ENCODE data around the gene KRTAP9-8. TPM values are rescaled to one million over a fixed set of nuclear protein-coding genes. Genes with fewer than 3 reads are reported as not detected.
"Not testable (repeated sequence)": the region's sequence is repeated elsewhere in the genome, so short reads cannot be mapped to it uniquely, and the experiment has no call there.

Gene KRTAP9-8, protein sequence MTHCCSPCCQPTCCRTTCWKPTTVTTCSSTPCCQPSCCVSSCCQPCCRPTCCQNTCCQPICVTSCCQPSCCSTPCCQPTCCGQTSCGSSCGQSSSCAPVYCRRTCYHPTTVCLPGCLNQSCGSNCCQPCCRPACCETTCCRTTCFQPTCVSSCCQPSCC
- not detected for total RNA-seq

DNA sequence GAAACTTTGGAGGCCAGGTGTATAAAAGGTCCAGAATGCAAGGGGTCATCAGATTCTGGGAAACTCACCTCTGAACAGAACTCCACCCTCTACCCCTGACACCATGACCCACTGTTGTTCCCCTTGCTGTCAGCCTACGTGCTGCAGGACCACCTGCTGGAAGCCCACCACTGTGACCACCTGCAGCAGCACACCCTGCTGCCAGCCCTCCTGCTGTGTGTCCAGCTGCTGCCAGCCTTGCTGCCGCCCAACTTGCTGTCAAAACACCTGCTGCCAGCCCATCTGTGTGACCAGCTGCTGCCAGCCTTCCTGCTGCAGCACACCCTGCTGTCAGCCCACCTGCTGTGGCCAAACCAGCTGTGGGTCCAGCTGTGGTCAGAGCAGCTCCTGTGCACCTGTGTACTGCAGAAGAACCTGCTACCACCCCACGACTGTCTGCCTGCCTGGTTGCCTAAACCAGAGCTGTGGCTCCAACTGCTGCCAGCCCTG is at the start of gene KRTAP9-8:
TSS of gene KRTAP9-8 (plus strand) at position 51 of the 489 bp plus-strand sequence. CDS start at position 104, 53 bp downstream.
- ATAC-seq; DNase-seq (ENCODE audit: low spot score): not testable (repeated sequence)

DNA sequence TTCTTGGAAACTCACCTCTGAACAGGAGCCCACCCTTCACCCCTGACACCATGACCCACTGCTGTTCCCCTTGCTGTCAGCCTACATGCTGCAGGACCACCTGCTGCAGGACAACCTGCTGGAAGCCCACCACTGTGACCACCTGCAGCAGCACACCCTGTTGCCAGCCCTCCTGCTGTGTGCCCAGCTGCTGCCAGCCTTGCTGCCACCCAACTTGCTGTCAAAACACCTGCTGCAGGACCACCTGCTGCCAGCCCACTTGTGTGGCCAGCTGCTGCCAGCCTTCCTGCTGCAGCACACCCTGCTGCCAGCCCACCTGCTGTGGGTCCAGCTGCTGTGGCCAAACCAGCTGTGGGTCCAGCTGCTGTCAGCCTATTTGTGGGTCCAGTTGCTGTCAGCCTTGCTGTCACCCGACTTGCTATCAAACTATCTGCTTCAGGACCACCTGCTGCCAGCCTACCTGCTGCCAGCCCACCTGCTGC is 47.9 kb upstream of the KRTAP9-8 start, which contains the start of gene KRTAP9-1:
TSS of gene KRTAP9-1 (plus strand) at position 51 of the 482 bp plus-strand sequence. CDS start at position 51, 0 bp downstream.
- not testable (repeated sequence) for ATAC-seq; DNase-seq (ENCODE audit: low spot score)

DNA sequence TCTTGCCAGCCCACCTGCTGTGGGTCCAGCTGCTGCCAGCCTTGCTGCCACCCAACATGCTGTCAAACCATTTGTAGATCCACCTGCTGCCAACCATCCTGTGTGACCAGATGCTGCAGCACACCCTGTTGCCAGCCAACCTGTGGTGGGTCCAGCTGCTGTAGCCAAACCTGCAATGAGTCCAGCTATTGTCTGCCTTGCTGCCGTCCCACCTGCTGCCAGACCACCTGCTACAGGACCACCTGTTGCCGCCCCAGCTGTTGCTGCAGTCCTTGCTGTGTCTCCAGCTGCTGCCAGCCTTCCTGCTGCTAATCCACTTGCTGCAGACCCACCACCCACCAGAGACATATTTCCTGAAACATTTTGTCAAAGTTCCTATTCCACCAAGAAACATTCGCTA is 47.5 kb upstream of the KRTAP9-8 start:
- ATAC-seq (no peak), DNase-seq (ENCODE audit: low spot score) (no peak)

DNA sequence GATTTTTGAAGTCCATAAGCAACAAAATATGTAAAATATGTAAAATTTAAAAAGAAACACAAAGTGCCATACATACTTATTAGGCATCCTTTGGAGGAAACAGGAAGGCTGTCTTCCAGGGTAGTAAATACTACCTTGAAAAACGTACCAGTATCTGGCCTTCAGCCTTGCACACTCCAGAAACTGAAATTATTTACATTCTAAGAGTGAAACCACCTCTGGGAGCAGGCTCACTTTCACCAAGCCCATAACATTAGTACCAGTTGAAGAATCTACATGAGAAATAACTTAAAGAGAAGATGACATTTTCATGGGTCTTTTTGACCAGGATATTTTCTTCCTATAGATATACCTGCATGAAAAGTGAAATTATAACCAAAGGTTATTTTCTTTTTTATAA is 41.7 kb upstream of the KRTAP9-8 start:
- no peak for DNase-seq (ENCODE audit: low spot score)
- ATAC-seq: no peak

DNA sequence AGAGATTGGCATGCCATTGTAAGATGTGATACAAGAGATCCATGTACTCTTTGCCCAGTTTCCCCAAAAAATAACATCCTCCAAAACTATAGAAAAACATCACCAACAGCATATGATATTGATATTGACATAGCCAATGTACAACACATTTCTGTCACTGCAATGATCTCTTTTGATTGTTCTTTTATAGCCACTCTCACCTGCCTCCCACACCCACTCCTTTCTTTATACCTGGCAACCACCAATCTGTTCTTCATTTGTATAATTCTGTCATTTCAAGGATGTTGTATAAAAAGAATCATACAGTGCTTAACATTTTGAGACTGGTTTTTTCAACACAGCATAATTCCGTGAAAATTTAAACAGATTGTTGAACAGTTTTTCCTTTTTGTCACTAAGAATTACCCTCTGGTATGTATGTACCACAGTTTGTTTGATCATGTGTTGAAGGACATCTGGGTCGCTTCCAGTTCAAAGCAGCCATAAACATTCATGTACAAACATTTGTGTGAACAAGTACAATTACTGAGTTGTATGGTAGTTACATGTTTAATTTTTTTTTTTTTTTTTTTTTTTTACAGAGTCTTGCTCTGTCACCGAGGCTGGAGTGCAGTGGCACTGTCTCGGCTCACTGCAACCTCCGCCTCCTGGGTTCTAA is 38.2 kb upstream of the KRTAP9-8 start:
- ATAC-seq: no peak
- no peak for DNase-seq (ENCODE audit: low spot score)

DNA sequence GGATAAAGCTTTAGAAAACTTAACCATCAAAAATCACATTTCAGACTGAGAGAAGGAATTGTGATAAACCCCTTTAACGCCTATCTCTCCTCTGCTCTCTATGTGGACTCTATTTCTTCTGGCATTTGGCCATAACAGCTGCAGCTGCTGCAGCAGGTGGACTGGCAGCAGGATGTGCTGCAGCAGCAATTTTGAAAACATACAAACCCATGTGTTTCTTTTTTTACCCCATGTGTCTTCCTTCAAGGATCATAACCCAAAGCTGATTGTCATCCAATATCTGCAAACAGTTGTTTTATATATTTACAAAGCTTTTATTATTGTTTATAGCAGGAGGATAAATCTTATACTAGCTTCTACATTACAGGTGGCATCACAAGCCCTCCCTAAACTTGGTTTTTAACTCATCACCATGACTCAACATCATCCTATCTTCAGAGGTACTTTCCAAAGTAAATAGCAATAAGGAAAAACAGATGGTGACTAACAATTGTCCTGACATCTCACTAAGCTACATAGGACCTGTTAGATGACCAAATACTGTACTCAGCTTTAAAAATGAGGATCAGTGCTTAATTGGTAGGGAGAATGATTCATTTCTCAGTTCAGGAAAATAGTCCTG is 25.8 kb upstream of the KRTAP9-8 start:
- DNase-seq (ENCODE audit: low spot score): no peak
- no peak for ATAC-seq

DNA sequence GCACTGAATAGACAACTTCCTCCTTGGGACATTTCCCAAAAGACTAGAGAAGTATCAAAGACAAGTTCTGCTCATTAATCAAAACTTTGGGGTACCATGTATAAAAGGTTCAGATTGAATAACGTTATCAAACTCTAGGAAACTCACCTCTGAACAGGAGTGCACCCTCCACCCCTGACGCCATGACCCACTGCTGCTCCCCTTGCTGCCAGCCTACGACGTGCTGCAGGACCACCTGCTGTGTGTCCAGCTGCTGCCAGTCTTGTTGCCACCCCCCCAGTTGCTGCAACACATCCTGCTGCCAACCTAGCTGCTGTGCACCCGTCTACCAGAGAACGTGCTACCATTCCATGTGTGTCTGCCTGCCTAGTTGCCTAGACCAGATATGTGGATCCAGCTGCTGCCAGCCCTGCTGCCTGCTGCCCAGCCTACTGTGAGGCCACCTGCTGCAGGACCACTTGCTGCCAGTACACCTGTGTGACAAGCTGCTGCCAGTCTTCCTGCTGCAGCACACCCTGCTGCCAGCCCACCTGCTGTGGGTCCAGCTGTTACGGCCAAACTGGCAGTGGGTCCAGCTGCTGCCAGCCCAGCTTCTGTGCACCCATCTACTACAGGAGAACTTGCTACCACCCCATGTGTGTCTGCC is 25.2 kb upstream of the KRTAP9-8 start:
- no peak for DNase-seq (ENCODE audit: low spot score)
- ATAC-seq: no peak

DNA sequence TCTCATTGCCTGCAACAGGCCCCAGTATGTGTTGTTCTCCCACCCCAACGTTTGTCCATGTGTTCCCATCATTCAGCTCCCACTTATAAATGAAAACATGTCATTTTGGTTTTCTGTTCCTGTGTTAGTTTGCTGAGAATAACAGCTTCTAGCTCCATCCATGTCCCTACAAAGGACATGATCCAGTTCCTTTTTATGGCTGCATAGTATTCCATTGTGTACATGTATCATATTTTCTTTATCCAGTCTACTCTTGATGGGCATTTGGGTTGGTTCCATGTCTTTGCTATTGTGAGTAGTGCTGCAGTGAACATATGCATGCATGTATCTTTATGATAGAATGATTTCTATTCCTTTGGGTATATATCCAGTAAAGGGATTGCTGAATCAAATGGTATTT is 22.1 kb upstream of the KRTAP9-8 start:
- no peak for ATAC-seq

DNA sequence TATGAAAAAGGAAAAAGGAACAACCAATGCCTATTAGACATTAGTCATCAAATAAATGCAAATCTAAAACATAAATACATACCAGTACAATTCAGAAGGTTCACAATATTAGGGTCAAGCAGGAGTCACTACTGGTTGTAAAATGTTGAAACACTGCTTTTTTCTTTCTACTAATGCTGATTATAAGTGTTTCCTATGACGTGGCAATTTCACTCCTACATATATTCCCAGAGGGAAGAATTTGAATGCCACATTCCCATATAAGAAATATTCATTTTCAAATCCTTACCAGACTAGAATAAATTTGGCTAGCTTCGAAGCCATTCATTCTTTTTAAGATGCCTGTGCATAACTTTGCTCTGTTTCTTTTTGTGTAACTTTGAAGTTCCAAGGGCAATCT is 14.0 kb upstream of the KRTAP9-8 start:
- DNase-seq (ENCODE audit: low spot score) (no peak), ATAC-seq (no peak)

More for the DNA sequence above, 22.1 kb upstream of the KRTAP9-8 start:
- DNase-seq (ENCODE audit: low spot score): no peak

DNA sequence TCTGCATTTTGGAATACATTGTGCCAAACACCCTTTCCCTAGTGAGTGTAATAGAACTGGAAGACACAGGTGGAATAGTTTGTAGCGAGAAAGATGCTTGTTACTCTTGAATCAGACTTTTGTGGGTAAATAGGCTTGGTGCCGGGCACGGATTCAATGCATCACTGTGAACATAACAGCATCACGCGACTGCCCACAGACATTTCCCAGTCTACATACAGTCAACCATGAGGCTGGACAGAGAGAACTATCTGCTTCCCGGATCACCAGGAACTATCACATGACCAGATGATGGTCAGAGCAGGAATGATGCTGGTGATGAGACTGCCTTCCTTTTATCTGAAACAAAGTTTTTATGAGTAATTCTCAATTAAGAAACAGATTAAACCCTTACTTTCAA is 11.7 kb upstream of the KRTAP9-8 start:
- no peak for DNase-seq (ENCODE audit: low spot score)
- no peak for ATAC-seq

DNA sequence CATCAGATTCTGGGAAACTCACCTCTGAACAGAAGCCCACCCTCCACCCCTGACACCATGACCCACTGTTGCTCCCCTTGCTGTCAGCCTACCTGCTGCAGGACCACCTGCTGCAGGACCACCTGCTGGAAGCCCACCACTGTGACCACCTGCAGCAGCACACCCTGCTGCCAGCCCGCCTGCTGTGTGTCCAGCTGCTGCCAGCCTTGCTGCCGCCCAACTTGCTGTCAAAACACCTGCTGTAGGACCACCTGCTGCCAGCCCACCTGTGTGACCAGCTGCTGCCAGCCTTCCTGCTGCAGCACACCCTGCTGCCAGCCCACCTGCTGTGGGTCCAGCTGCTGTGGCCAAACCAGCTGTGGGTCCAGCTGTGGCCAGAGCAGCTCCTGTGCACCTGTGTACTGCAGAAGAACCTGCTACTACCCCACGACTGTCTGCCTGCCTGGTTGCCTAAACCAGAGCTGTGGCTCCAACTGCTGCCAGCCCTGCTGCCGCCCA is 11.2 kb upstream of the KRTAP9-8 start, which contains the start of gene KRTAP9-2:
TSS of gene KRTAP9-2 (plus strand) at position 51 of the 498 bp plus-strand sequence. CDS start at position 58, 7 bp downstream.
- not testable (repeated sequence) for ATAC-seq; DNase-seq (ENCODE audit: low spot score)

DNA sequence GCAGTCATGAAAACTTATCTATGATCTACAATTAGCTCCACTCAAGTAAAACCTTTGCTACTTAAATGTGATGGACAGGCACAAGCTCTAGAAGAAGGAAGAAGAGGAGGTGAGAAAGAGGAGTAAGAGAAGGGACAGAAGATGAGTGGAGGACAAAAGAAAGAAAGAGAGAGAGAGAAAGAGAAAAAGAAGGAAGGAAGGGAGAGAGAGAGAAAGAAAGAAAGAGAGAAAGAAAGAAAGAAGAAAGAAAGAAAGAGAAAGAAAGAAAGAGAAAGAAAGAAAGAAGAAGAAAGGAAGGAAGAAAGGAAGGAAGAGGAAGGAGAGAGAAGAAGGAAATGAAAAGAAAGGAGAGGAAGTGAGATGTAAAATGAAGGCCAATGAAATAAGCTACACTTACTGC is 7.7 kb upstream of the KRTAP9-8 start:
- no peak for ATAC-seq

DNA sequence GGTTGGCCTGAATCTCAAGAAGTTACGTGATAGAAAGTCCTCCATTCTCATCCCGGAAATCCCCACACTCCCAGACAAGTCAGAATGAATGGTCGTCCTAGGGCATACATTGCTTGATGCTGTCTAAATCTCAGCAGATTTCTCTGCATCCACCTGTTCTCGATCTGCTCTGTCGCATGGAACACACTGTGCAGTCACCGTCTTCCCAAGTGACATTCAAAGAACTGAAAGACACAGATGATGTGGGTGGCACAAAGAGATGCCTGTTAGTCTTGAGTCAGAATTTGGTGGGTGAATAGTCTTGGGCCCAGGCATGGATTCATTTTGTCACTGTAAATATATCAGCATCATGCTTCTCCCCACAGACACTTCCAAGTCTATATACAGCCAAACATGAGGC is 6.1 kb upstream of the KRTAP9-8 start:
- ATAC-seq: no peak
- DNase-seq (ENCODE audit: low spot score): no peak

More for the DNA sequence above, 7.7 kb upstream of the KRTAP9-8 start:
- no peak for DNase-seq (ENCODE audit: low spot score)

DNA sequence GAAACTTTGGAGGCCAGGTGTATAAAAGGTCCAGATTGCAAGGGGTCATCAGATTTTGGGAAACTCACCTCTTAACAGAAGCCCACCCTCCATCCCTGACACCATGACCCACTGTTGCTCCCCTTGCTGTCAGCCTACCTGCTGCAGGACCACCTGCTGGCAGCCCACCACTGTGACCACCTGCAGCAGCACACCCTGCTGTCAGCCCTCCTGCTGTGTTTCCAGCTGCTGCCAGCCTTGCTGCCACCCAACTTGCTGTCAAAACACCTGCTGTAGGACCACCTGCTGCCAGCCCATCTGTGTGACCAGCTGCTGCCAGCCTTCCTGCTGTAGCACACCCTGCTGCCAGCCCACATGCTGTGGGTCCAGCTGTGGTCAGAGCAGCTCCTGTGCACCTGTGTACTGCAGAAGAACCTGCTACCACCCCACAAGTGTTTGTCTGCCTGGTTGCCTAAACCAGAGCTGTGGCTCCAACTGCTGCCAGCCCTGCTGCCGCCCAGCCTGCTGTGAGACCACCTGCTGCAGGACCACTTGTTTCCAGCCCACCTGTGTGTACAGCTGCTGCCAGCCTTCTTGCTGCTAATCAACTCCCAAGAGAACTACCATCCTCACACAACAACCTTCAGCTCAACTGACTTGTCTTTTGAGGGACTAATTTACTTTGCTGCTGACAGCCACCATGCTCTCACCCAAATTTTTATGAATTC is 5.2 kb upstream of the KRTAP9-8 start, which contains the start of gene KRTAP9-3:
TSS of gene KRTAP9-3 (plus strand) at position 51 of the 707 bp plus-strand sequence. CDS start at position 104, 53 bp downstream.
- not testable (repeated sequence) for ATAC-seq; DNase-seq (ENCODE audit: low spot score)

DNA sequence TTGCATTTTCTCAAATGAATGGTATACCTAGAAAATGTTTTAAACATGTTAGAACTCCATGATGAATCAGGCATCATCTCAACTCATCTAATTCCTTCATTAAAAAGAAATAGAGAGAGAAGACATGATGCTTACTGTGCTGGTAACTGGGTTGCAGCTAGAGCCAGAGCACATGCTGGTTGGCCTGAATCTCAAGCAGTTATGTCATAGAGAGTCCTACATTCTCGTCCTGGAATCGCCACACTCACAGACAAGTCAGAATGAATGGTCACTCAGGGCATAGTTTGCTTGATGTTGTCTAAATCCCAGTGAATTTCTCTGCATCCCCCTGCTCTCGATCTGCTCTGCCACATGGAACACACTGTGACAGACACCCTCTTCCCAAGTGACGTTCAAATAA is 683 bp upstream of the KRTAP9-8 start:
- not testable (repeated sequence) for DNase-seq (ENCODE audit: low spot score); ATAC-seq

DNA sequence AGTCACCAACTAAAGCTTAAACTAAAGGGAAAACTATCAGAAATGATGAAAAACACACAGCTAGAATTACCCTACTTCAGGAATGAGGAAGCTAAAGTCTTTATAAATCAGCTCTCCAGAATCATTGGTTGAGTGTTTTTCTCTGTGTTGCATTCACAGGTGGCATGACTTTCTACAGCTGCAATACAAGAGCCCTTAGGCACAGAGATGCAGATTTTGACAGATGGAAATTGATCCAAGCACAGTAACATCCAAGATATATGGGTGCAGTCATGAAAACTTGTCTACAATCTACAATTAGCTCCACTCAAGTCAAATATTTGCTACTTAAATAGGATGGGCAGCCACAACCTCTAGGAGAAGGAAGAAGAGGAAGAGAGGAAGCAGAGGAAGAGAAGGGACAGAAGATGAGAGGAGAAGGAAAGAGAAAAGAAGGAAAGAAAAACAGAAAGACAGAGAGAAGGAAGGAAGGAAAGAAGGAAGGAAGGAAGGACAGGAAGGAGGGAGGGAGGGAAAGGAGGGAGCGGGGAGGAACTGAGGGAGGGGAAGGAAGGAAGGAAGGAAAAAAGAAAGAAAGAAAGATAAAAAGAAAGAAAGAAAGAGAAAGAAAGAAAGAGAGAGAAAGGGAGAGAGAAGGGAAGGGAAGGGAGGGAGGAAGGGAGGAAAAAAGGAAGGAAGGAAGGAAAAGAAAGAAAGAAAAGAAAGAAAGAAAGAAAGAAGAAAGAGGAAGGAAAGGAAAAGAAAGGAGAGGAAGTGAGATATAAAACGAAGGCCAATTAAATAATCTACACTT is 9.4 kb downstream of the KRTAP9-8 start:
- ATAC-seq; DNase-seq (ENCODE audit: low spot score): not testable (repeated sequence)

DNA sequence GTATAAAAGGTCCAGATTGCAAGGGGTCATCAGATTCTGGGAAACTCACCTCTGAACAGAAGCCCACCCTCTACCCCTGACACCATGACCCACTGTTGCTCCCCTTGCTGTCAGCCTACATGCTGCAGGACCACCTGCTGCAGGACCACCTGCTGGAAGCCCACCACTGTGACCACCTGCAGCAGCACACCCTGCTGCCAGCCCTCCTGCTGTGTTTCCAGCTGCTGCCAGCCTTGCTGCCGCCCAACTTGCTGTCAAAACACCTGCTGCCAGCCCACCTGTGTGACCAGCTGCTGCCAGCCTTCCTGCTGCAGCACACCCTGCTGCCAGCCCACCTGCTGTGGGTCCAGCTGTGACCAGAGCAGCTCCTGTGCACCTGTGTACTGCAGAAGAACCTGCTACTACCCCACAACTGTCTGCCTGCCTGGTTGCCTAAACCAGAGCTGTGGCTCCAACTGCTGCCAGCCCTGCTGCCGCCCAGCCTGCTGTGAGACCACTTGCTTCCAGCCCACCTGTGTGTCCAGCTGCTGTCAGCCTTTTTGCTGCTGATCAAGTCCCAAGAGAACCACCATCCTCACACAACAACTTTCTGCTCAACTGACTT is 11.9 kb downstream of the KRTAP9-8 start, which contains the start of gene KRTAP9-4:
TSS of gene KRTAP9-4 (plus strand) at position 51 of the 604 bp plus-strand sequence. CDS start at position 85, 34 bp downstream.
- ATAC-seq; DNase-seq (ENCODE audit: low spot score): not testable (repeated sequence)

DNA sequence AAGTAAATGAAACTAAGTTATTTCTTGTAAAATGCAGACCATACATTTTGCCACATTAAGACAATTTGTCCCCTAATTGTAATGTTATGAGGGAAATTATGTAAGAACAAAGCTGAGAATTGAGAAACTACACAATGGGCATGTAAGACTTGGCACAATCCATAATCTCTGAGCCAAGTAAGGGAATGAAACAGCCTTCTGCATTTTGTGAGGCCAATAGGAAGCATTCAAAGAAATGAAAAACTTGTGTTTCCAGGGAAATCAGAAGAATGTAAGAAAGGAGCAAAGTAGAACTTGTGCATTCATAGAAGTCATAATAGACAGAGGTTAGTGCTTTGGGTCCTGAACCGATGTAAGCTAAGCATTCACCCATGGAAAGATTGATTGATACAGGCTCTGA is 13.5 kb downstream of the KRTAP9-8 start:
- ATAC-seq (no peak), DNase-seq (ENCODE audit: low spot score) (no peak)

DNA sequence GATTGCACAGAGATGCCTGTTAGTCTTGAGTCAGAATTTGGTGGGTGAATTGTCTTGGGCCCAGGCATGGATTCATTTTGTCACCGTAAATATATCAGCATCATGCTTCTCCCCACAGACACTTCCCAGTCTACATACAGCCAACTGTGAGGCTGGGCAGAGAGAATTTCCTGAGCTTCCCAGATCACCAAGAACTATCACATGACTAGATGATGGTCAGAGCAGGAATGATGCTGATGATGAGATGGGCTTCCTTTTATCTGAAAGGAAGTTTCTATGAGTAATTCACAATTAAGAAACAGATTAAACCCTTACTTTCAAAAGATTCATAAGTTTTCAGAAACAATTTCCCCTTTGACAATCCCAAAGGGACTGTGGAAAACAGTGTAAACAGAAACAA is 17.1 kb downstream of the KRTAP9-8 start:
- ATAC-seq: no peak
- no peak for DNase-seq (ENCODE audit: low spot score)

Measured in left lobe of liver (tissue), 2 donors.